PFSK-1 (cell line): Measurements from ENCODE around the gene MTUS2.

Experiments used
- FOXP2 ChIP-seq: optimal IDR thresholded peaks from 2 replicates; pipeline ENCODE3; 2011; ENCODE audit warnings: borderline replicate concordance, control low read depth, inconsistent platforms; ENCODE audit not compliant: insufficient read depth; ENCODE audit errors: extremely low read length, extremely low read depth
- POLR2AphosphoS5 ChIP-seq: IDR thresholded peaks from 2 replicates; pipeline ENCODE4 v1.6.1; 2012; ENCODE audit warnings: low read depth, mild to moderate bottlenecking, control low read depth, low read length, moderate library complexity
- REST ChIP-seq, 2 experiments: IDR thresholded peaks; 2 replicates each; pipeline versions ENCODE4 v1.6.1 to v1.8.0; 2011 to 2012; ENCODE audit warnings: low read depth in 2 of 2, low read length in 2 of 2, control low read depth in 1 of 2, inconsistent platforms in 1 of 2, mild to moderate bottlenecking in 1 of 2, moderate library complexity in 1 of 2; ENCODE audit not compliant: insufficient read depth in 1 of 2
- SIN3A ChIP-seq: IDR thresholded peaks from 2 replicates; pipeline ENCODE4 v1.6.1; 2012; ENCODE audit warnings: mild to moderate bottlenecking, low read length, moderate library complexity, borderline replicate concordance; ENCODE audit not compliant: insufficient read depth
- TAF1 ChIP-seq: IDR thresholded peaks from 2 replicates; pipeline ENCODE4 v1.6.1; 2012; ENCODE audit warnings: low read length, control low read depth, borderline replicate concordance; ENCODE audit not compliant: insufficient read depth

MTUS2 gene

GRCh38 chr13:29476046-29476445, 655.9 kb downstream of the MTUS2 start:
- no peak for TF ChIP-seq REST (IDR thresholded peaks at IDR 0.05; ENCODE audit: insufficient read depth in 1 of 2, low read depth in 2 of 2, low read length in 2 of 2)
- no peak for TF ChIP-seq TAF1
- no peak for TF ChIP-seq FOXP2
- TF ChIP-seq SIN3A = no peak
- TF ChIP-seq POLR2AphosphoS5 = no peak

- TF ChIP-seq TAF1 = no peak
- peak; percentile 80 for TF ChIP-seq FOXP2
- TF ChIP-seq REST (IDR thresholded peaks at IDR 0.05; ENCODE audit: insufficient read depth in 1 of 2, low read depth in 2 of 2, low read length in 2 of 2) = no peak
- TF ChIP-seq SIN3A = no peak
These were observed 659.8 kb downstream of the MTUS2 start for GRCh38 chr13:29479716-29480492.

GRCh38 chr13:29480893-29481525, 660.9 kb downstream of the MTUS2 start:
- no peak for TF ChIP-seq REST (IDR thresholded peaks at IDR 0.05; ENCODE audit: insufficient read depth in 1 of 2, low read depth in 2 of 2, low read length in 2 of 2)
- no peak for TF ChIP-seq POLR2AphosphoS5
- TF ChIP-seq FOXP2 = no peak
- TF ChIP-seq TAF1 = no peak
- no peak for TF ChIP-seq SIN3A

GRCh38 chr13:29481603-29482002, 661.5 kb downstream of the MTUS2 start:
- TF ChIP-seq REST (IDR thresholded peaks at IDR 0.05; ENCODE audit: insufficient read depth in 1 of 2, low read depth in 2 of 2, low read length in 2 of 2) (no peak), FOXP2 (no peak), TAF1 (no peak)
